Caco-2 (cell line): ENCODE results near the gene IL1RAPL1. TPM values are rescaled to one million over a fixed set of nuclear protein-coding genes. Genes with fewer than 3 reads are reported as not detected.

Experiments used
- BruUV-seq: library from RNA; stranded (reverse); fragments of 400-500 nt; replicated peaks from 2 replicates; lab custom pipeline; 2021; lab: Mats Ljungman, UMichigan
- CTCF ChIA-PET: fragments of 300-600 bp; sonication (Branson Sonifier 250); formaldehyde crosslinking; loops from one replicate; lab custom pipeline; 2022; ENCODE audit warnings: antibody characterized with exemption; lab: Charles Lee
- POLR2A ChIA-PET: fragments of 300-600 bp; sonication (Branson Sonifier 250); formaldehyde crosslinking; loops from one replicate; lab custom pipeline; 2022; ENCODE audit warnings: antibody characterized with exemption; lab: Charles Lee
- DNase-seq, 2 experiments: peaks; one replicate each; pipeline versions ENCODE4 v3.0.0 to v3.0.0-alpha.2; 2020 to 2022
- H3K27me3 ChIP-seq: replicated peaks from 2 replicates; pipeline ENCODE4 v1.6.0; 2011; ENCODE audit warnings: low read length; ENCODE audit not compliant: control insufficient read depth, insufficient read depth
- H3K36me3 ChIP-seq: 2 replicates; pipeline ENCODE4 v1.5.1; 2011; ENCODE audit warnings: low read length; ENCODE audit not compliant: control insufficient read depth, insufficient read depth
- H3K4me1 ChIP-seq: fragments of 250-450 bp; sonication (Bioruptor Pico); 2 replicates; pipeline ENCODE4 v1.5.1; 2020; ENCODE audit warnings: mild to moderate bottlenecking
- H3K4me3 ChIP-seq: 2 replicates; pipeline ENCODE4 v1.5.1; 2011; ENCODE audit warnings: low read depth, mild to moderate bottlenecking, control low read depth, low read length
- H3K9me3 ChIP-seq: fragments of 250-450 bp; sonication (Bioruptor Pico); 2 replicates; pipeline ENCODE4 v1.5.1; 2020; ENCODE audit warnings: mild to moderate bottlenecking, moderate library complexity
- H3K27ac Mint-ChIP-seq: one replicate; pipeline ENCODE4 v1.8.0; 2022; ENCODE audit warnings: mixed read lengths; ENCODE audit not compliant: unreplicated experiment
- H3K27me3 Mint-ChIP-seq: one replicate; pipeline ENCODE4 v1.8.0; 2022; ENCODE audit warnings: mixed read lengths; ENCODE audit not compliant: insufficient read depth, unreplicated experiment
- H3K36me3 Mint-ChIP-seq: one replicate; pipeline ENCODE4 v1.8.0; 2022; ENCODE audit warnings: mild to moderate bottlenecking, mixed read lengths; ENCODE audit not compliant: insufficient read depth, unreplicated experiment
- H3K4me1 Mint-ChIP-seq: one replicate; pipeline ENCODE4 v1.8.0; 2022; ENCODE audit warnings: low read depth, mixed read lengths; ENCODE audit not compliant: unreplicated experiment
- H3K4me3 Mint-ChIP-seq: one replicate; pipeline ENCODE4 v1.8.0; 2022; ENCODE audit warnings: mild to moderate bottlenecking, moderate library complexity, mixed read lengths; ENCODE audit not compliant: unreplicated experiment
- H3K9me3 Mint-ChIP-seq: one replicate; pipeline ENCODE4 v1.8.0; 2022; ENCODE audit warnings: mixed read lengths; ENCODE audit not compliant: unreplicated experiment
- CTCF ChIP-seq, 2 experiments: fragments of 200-600 bp in 1 of 2; IDR thresholded peaks; 1 replicate in 1 of 2; 2 replicates in 1 of 2; pipeline versions ENCODE4 v1.5.1 to v1.8.0; 2011 to 2022; ENCODE audit warnings: antibody characterized with exemption in 1 of 2, control low read depth in 1 of 2, inconsistent platforms in 1 of 2, low read depth in 1 of 2, low read length in 1 of 2, mild to moderate bottlenecking in 1 of 2, moderate library complexity in 1 of 2; ENCODE audit not compliant: insufficient read depth in 1 of 2, severe bottlenecking in 1 of 2, unreplicated experiment in 1 of 2
- intact Hi-C: fragments of 100-400 bp; cut with micrococcal nuclease; formaldehyde crosslinking; loops from one replicate; pipeline ENCODE4 v1.10.0; 2022; ENCODE audit not compliant: unreplicated experiment
- total RNA-seq: library from RNA; stranded (reverse); gene quantifications from 2 replicates; pipeline ENCODE4 v1.2.3, GENCODE V29; 2022

IL1RAPL1 gene
- total RNA-seq, 1 experiment from 2014 or later, result not detected

DNA sequence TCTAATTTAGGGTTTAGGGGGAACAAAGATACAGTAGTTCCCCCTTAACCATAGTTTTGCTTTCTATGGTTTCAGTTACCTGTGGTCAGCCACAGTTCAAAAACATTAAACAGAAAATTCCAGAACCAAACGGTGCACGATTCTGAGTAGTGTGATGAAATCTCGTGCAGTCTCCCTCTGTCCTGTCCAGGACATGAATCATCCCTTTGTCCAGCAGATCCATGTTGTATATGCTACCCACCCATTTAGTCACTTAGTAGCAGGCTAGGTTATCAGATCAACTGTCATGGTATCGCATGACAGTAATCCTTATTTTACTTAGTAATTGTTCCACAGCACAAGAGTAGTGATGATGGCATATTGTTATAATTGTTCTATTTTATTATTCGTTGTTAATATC is 556.1 kb downstream of the IL1RAPL1 start:
- Histone ChIP-seq H3K9me3 (no peaks in the 10 kb centered on the region), H3K4me1 (no peaks in the 10 kb centered on the region), H3K27me3 (no peaks in the 10 kb centered on the region), H3K4me3 (no peak overlapping the region), H3K36me3 (no peaks in the 10 kb centered on the region)
- ChIA-PET POLR2A (no interaction called here), CTCF (no interaction called here)
- Mint-ChIP-seq H3K27me3 (no peaks in the 10 kb centered on the region), H3K4me1 (no peaks in the 10 kb centered on the region), H3K9me3 (no peaks in the 10 kb centered on the region), H3K4me3 (no peak overlapping the region), H3K36me3 (no peaks in the 10 kb centered on the region), H3K27ac (no peak overlapping the region)
- no TSS peak for BruUV-seq
- DNase-seq, result no peak
- TF ChIP-seq CTCF (IDR thresholded peaks at IDR 0.05; ENCODE audit: insufficient read depth in 1 of 2, low read depth in 1 of 2, low read length in 1 of 2, severe bottlenecking in 1 of 2, unreplicated experiment in 1 of 2), result no peak
- intact Hi-C loops, result no loop called here

- intact Hi-C loops, result no loop called here
- Mint-ChIP-seq H3K9me3 (no peaks in the 10 kb centered on the region), H3K27ac (no peak overlapping the region), H3K27me3 (no peaks in the 10 kb centered on the region), H3K4me1 (no peaks in the 10 kb centered on the region), H3K36me3 (no peaks in the 10 kb centered on the region), H3K4me3 (no peak overlapping the region)
- POLR2A ChIA-PET, result no interaction called here
- no peaks in the 10 kb centered on the region for H3K9me3 ChIP-seq
- TF ChIP-seq CTCF (IDR thresholded peaks at IDR 0.05; ENCODE audit: insufficient read depth in 1 of 2, low read depth in 1 of 2, low read length in 1 of 2, severe bottlenecking in 1 of 2, unreplicated experiment in 1 of 2), result no peak
- H3K36me3 ChIP-seq, result no peaks in the 10 kb centered on the region
- H3K4me1 ChIP-seq, result no peaks in the 10 kb centered on the region
- no TSS peak for BruUV-seq
- DNase-seq, result no peak
- CTCF ChIA-PET, result no interaction called here
- H3K4me3 ChIP-seq, result no peak overlapping the region
- no peaks in the 10 kb centered on the region for H3K27me3 ChIP-seq
These were observed 556.5 kb downstream of the IL1RAPL1 start for GRCh38 chrX:29143756-29144155.

DNA sequence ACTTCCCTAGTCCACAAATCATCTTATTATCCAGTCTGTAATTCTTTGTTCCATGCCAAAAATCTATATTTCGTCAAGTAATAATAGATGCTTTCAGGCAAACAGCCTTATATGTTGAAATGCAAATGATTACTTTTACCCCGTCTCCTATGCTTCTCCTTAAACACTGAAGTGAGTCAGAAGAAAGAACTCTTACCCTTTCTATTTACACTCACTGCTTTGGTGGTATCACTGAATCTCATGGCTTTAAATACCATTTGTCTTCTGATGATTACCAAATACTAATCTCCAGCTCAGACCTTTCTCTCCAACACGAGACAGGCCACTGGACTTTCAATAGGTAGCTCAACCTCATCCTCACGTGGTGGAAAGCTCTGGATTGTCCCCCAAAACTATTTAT is 558.1 kb downstream of the IL1RAPL1 start:
- CTCF ChIA-PET, result no interaction called here
- no peaks in the 10 kb centered on the region for H3K27me3 Mint-ChIP-seq

More for the DNA sequence above, 558.1 kb downstream of the IL1RAPL1 start:
- Mint-ChIP-seq H3K4me1 (no peaks in the 10 kb centered on the region), H3K27ac (no peak overlapping the region), H3K4me3 (no peak overlapping the region), H3K9me3 (no peaks in the 10 kb centered on the region), H3K36me3 (no peaks in the 10 kb centered on the region)
- intact Hi-C loops, result no loop called here
- no peak for TF ChIP-seq CTCF (IDR thresholded peaks at IDR 0.05; ENCODE audit: insufficient read depth in 1 of 2, low read depth in 1 of 2, low read length in 1 of 2, severe bottlenecking in 1 of 2, unreplicated experiment in 1 of 2)
- no peaks in the 10 kb centered on the region for H3K27me3 ChIP-seq
- H3K36me3 ChIP-seq, result no peaks in the 10 kb centered on the region
- no peaks in the 10 kb centered on the region for H3K9me3 ChIP-seq
- no TSS peak for BruUV-seq
- H3K4me1 ChIP-seq, result no peaks in the 10 kb centered on the region
- POLR2A ChIA-PET, result no interaction called here
- DNase-seq, result no peak
- H3K4me3 ChIP-seq, result no peak overlapping the region
